Adrenal gland (tissue), 5 donors: ENCODE results near the gene ABCA13.

Experiments
- CTCF ChIP-seq, 6 experiments: fragments of 450-650 bp in 4 of 6; fragments of 200-600 bp in 2 of 6; sonication (generic) in 1 of 6; IDR thresholded peaks; 1 replicate in 5 of 6; 2 replicates in 1 of 6; pipeline versions ENCODE4 v1.5.1 to v1.8.0; 2016 to 2021; ENCODE audit warnings: antibody characterized with exemption in 6 of 6, mild to moderate bottlenecking in 2 of 6, moderate library complexity in 1 of 6
- POLR2A ChIP-seq, 2 donors: fragments of 450-650 bp; IDR thresholded peaks; one replicate each; pipeline ENCODE4 v1.6.1; 2017; ENCODE audit warnings: antibody characterized with exemption in 2 of 2, mild to moderate bottlenecking in 2 of 2, moderate library complexity in 1 of 2
- donor health status: DM: no; HTN: no; CAD: no.

- no peak for TF ChIP-seq CTCF (IDR thresholded peaks at IDR 0.05)
- TF ChIP-seq POLR2A (IDR thresholded peaks at IDR 0.05): no peak
These were observed 369.5 kb downstream of the ABCA13 start for GRCh38 chr7:48540746-48541145.
